Measurements from ENCODE around the gene PLPP4.

PLPP4 gene

DNA sequence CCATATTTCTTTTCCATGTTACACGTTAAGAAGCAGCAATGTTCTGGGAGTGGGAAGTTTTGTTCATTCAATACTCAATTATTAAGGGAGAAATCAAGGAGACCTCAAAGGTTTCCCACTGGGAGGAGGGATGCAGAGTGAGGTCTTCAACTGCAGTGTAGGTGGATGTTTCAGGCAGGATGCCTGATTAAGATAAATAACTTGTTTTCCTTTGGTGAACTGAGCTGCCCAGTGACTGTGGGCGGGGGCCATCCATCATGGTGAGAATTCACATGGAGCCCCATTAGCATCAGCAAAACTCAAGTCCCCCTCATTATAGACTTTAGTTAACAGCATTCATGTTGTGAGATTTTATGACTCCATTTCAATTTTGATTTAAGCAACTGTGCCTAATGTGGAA lies 121.1 kb downstream of the PLPP4 start:
- Histone ChIP-seq H4K20me1 (ENCODE audit: insufficient read depth, low read length) (no peaks in the 10 kb centered on the region), H3K27ac (ENCODE audit: low read length) (no peak overlapping the region), H3K4me3 (ENCODE audit: low read length) (no peak overlapping the region), H3K27me3 (ENCODE audit: low read depth, low read length) (no peaks in the 10 kb centered on the region), H3K4me1 (ENCODE audit: low read length) (no peaks in the 10 kb centered on the region), H3K4me2 (ENCODE audit: low read length) (no peak overlapping the region), H3K79me2 (ENCODE audit: low read length) (no peaks in the 10 kb centered on the region), H2AFZ (ENCODE audit: low read depth, low read length) (no peak overlapping the region), H3K9ac (ENCODE audit: low read length) (no peak overlapping the region), H3K9me3 (ENCODE audit: insufficient read depth, low read length) (no peaks in the 10 kb centered on the region), H3K36me3 (replicated peaks; ENCODE audit: low read depth, low read length) (no peaks in the 10 kb centered on the region)
- TF ChIP-seq EZH2phosphoT487 (IDR thresholded peaks at IDR 0.05; ENCODE audit: low read depth), result no peak
- TF ChIP-seq, protein P1, sequence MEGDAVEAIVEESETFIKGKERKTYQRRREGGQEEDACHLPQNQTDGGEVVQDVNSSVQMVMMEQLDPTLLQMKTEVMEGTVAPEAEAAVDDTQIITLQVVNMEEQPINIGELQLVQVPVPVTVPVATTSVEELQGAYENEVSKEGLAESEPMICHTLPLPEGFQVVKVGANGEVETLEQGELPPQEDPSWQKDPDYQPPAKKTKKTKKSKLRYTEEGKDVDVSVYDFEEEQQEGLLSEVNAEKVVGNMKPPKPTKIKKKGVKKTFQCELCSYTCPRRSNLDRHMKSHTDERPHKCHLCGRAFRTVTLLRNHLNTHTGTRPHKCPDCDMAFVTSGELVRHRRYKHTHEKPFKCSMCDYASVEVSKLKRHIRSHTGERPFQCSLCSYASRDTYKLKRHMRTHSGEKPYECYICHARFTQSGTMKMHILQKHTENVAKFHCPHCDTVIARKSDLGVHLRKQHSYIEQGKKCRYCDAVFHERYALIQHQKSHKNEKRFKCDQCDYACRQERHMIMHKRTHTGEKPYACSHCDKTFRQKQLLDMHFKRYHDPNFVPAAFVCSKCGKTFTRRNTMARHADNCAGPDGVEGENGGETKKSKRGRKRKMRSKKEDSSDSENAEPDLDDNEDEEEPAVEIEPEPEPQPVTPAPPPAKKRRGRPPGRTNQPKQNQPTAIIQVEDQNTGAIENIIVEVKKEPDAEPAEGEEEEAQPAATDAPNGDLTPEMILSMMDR (IDR thresholded peaks at IDR 0.05; ENCODE audit: low read depth, low read length), result no peak

DNA sequence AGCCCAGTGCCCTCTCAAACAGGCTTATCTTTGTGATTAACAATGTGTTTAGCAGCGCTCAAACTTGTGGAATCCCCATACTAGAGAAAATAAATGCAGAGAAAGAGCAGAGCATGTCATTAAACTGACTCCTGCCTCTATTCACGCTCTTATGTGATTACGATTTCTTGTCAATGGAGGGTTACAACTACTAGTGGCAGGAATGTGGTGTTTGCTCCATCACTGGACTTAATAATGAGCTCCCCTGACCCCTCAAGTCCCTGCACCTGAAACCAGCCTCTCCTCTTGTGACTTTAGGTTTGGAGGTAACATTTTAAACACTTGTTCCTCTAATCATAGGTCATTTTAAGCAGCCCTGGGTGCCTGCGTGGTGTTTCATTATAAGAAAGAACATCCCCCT lies 121.9 kb downstream of the PLPP4 start:
- Histone ChIP-seq H3K4me1 (ENCODE audit: low read length) (no peaks in the 10 kb centered on the region), H3K4me2 (ENCODE audit: low read length) (no peak overlapping the region), H3K79me2 (ENCODE audit: low read length) (no peaks in the 10 kb centered on the region), H3K4me3 (ENCODE audit: low read length) (no peak overlapping the region), H3K9me3 (ENCODE audit: insufficient read depth, low read length) (no peaks in the 10 kb centered on the region), H4K20me1 (ENCODE audit: insufficient read depth, low read length) (no peaks in the 10 kb centered on the region), H3K27ac (ENCODE audit: low read length) (no peak overlapping the region), H3K27me3 (ENCODE audit: low read depth, low read length) (no peaks in the 10 kb centered on the region), H3K36me3 (replicated peaks; ENCODE audit: low read depth, low read length) (no peaks in the 10 kb centered on the region), H2AFZ (ENCODE audit: low read depth, low read length) (no peak overlapping the region), H3K9ac (ENCODE audit: low read length) (no peak overlapping the region)
- TF ChIP-seq EZH2phosphoT487 (IDR thresholded peaks at IDR 0.05; ENCODE audit: low read depth), result no peak
- TF ChIP-seq, protein P1 (IDR thresholded peaks at IDR 0.05; ENCODE audit: low read depth, low read length), result no peak

DNA sequence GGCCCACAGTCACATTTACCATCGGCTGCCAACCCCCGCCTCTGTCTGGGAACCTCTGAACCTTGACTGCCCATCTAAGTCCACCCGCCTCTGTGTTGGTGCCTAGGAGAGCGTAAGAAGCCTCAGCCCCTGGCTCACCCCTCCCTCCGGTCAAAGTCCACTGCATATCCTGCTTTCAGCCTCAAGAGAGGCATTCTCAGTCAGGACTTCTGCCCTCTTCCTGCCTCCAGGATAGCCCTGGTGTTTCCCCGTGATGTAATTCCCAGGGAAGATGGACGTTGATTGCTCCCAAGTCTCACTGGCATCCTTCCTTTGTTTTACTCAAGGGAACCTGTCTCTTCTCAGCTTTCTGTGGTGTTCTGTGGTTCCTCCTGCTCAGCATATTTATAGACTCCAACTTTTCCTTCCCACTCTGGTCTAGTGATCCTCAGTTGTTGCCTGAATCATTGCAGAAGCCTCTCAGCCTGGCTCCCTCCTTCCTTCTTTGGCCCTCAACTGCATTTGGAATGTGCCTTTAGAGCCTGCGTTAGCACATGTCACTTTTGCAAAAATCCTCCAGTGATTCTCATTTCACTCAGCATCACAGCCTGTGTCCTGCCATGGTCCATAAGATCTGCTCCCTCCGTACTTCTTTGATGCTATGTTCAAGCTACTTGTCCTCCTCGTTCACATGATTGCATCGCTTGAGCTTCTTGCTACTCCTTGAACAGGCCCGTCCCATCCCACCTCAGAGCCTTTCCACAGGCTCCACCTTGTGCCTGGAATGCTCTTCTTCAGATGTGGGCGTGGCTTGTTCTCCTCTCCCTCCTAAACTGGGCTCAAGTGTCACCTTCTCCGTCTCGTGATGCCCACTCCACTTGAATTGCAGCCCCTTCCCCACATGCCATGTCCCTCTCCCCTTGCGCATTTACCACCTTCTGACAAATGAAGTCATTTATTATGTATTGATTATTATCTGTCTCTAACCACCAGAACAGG lies 124.2 kb downstream of the PLPP4 start:
- no peak overlapping the region for H3K9ac ChIP-seq (ENCODE audit: low read length)
- no peaks in the 10 kb centered on the region for H3K4me1 ChIP-seq (ENCODE audit: low read length)
- no peak overlapping the region for H3K4me3 ChIP-seq (ENCODE audit: low read length)
- H4K20me1 ChIP-seq (ENCODE audit: insufficient read depth, low read length), result no peaks in the 10 kb centered on the region
- TF ChIP-seq, protein P1 (IDR thresholded peaks at IDR 0.05; ENCODE audit: low read depth, low read length), result no peak
- TF ChIP-seq EZH2phosphoT487 (IDR thresholded peaks at IDR 0.05; ENCODE audit: low read depth), result no peak
- H3K27me3 ChIP-seq (ENCODE audit: low read depth, low read length), result no peaks in the 10 kb centered on the region
- no peak overlapping the region for H2AFZ ChIP-seq (ENCODE audit: low read depth, low read length)
- no peaks in the 10 kb centered on the region for H3K9me3 ChIP-seq (ENCODE audit: insufficient read depth, low read length)
- no peak overlapping the region for H3K27ac ChIP-seq (ENCODE audit: low read length)
- H3K79me2 ChIP-seq (ENCODE audit: low read length), result no peaks in the 10 kb centered on the region
- no peaks in the 10 kb centered on the region for H3K36me3 ChIP-seq (replicated peaks; ENCODE audit: low read depth, low read length)
- H3K4me2 ChIP-seq (ENCODE audit: low read length), result no peak overlapping the region

DNA sequence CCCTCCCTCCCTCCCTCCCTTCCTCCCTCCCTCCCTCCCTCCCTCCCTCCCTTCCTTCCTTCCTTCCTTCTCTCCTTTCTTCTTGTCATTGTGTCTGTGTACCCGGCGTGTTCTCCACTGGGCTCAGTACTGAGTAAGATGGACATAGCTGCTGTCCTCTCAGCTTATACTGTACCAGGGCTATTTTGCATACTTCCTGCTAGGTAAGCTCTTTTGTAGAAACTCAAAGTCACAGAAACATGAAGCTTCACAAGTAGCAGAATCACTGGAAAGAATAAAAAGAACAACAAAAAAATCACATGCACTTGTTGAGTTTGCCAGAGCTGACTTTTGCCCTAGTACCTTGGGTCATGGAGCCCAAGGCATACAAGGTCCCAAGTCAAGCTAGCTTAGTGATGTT lies 125.7 kb downstream of the PLPP4 start:
- Histone ChIP-seq H3K9me3 (ENCODE audit: insufficient read depth, low read length) (no peaks in the 10 kb centered on the region), H3K27ac (ENCODE audit: low read length) (no peak overlapping the region), H3K4me1 (ENCODE audit: low read length) (no peaks in the 10 kb centered on the region), H3K27me3 (ENCODE audit: low read depth, low read length) (no peaks in the 10 kb centered on the region), H4K20me1 (ENCODE audit: insufficient read depth, low read length) (no peaks in the 10 kb centered on the region), H3K4me3 (ENCODE audit: low read length) (no peak overlapping the region), H3K9ac (ENCODE audit: low read length) (no peak overlapping the region), H2AFZ (ENCODE audit: low read depth, low read length) (no peak overlapping the region), H3K4me2 (ENCODE audit: low read length) (no peak overlapping the region), H3K36me3 (replicated peaks; ENCODE audit: low read depth, low read length) (no peaks in the 10 kb centered on the region), H3K79me2 (ENCODE audit: low read length) (no peaks in the 10 kb centered on the region)
- TF ChIP-seq, protein P1 (IDR thresholded peaks at IDR 0.05; ENCODE audit: low read depth, low read length), result no peak
- TF ChIP-seq EZH2phosphoT487 (IDR thresholded peaks at IDR 0.05; ENCODE audit: low read depth), result no peak

Data from OCI-LY3 (cell line).